Ishikawa (cell line): ENCODE measurements around the gene ZCCHC24.

Experiments
- CREB1 ChIP-seq: IDR thresholded peaks from 2 replicates; pipeline ENCODE4 v1.6.1; 2012; ENCODE audit warnings: low read depth
- EGR1 ChIP-seq: IDR thresholded peaks from 2 replicates; pipeline ENCODE4 v1.6.1; 2012
- EP300 ChIP-seq: IDR thresholded peaks from 2 replicates; pipeline ENCODE4 v1.6.1; 2012; ENCODE audit warnings: borderline replicate concordance
- FOXM1 ChIP-seq: IDR thresholded peaks from 2 replicates; pipeline ENCODE4 v1.6.1; 2012; ENCODE audit warnings: low read depth, borderline replicate concordance
- MAX ChIP-seq: IDR thresholded peaks from 2 replicates; pipeline ENCODE4 v1.6.1; 2012
- NFIC ChIP-seq: IDR thresholded peaks from 2 replicates; pipeline ENCODE4 v1.6.1; 2012
- RAD21 ChIP-seq: IDR thresholded peaks from 2 replicates; pipeline ENCODE4 v1.6.1; 2012; ENCODE audit warnings: low read depth
- TAF1 ChIP-seq: IDR thresholded peaks from 2 replicates; pipeline ENCODE4 v1.6.1; 2012; ENCODE audit warnings: low read depth, mild to moderate bottlenecking
- TCF12 ChIP-seq: IDR thresholded peaks from 2 replicates; pipeline ENCODE4 v1.6.1; 2012; ENCODE audit warnings: low read depth
- YY1 ChIP-seq: IDR thresholded peaks from 2 replicates; pipeline ENCODE4 v1.6.1; 2012; ENCODE audit warnings: low read depth
- TF ChIP-seq, protein P1 (sequence below): IDR thresholded peaks from 2 replicates; pipeline ENCODE4 v1.6.1; 2012; ENCODE audit warnings: low read depth, mild to moderate bottlenecking
- TF ChIP-seq, protein P2 (sequence below): IDR thresholded peaks from 2 replicates; pipeline ENCODE4 v1.6.1; 2012

GRCh38 chr10:79431891-79432831 is 13.3 kb downstream of the ZCCHC24 start:
- TF ChIP-seq, protein P1, sequence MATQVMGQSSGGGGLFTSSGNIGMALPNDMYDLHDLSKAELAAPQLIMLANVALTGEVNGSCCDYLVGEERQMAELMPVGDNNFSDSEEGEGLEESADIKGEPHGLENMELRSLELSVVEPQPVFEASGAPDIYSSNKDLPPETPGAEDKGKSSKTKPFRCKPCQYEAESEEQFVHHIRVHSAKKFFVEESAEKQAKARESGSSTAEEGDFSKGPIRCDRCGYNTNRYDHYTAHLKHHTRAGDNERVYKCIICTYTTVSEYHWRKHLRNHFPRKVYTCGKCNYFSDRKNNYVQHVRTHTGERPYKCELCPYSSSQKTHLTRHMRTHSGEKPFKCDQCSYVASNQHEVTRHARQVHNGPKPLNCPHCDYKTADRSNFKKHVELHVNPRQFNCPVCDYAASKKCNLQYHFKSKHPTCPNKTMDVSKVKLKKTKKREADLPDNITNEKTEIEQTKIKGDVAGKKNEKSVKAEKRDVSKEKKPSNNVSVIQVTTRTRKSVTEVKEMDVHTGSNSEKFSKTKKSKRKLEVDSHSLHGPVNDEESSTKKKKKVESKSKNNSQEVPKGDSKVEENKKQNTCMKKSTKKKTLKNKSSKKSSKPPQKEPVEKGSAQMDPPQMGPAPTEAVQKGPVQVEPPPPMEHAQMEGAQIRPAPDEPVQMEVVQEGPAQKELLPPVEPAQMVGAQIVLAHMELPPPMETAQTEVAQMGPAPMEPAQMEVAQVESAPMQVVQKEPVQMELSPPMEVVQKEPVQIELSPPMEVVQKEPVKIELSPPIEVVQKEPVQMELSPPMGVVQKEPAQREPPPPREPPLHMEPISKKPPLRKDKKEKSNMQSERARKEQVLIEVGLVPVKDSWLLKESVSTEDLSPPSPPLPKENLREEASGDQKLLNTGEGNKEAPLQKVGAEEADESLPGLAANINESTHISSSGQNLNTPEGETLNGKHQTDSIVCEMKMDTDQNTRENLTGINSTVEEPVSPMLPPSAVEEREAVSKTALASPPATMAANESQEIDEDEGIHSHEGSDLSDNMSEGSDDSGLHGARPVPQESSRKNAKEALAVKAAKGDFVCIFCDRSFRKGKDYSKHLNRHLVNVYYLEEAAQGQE = no peak
- TF ChIP-seq, protein P2, sequence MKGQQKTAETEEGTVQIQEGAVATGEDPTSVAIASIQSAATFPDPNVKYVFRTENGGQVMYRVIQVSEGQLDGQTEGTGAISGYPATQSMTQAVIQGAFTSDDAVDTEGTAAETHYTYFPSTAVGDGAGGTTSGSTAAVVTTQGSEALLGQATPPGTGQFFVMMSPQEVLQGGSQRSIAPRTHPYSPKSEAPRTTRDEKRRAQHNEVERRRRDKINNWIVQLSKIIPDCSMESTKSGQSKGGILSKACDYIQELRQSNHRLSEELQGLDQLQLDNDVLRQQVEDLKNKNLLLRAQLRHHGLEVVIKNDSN = no peak
- TF ChIP-seq TAF1 (no peak), EGR1 (no peak), NFIC (no peak), YY1 (no peak), FOXM1 (no peak), CREB1 (no peak), EP300 (no peak), MAX (no peak), RAD21 (no peak), TCF12 (no peak)
